Common myeloid progenitor, CD34-positive (primary cell): ENCODE measurements around the gene PHAX.
"Not testable (repeated sequence)": the region's sequence is repeated elsewhere in the genome, so short reads cannot be mapped to it uniquely, and the experiment has no call there.

Experiments
- CTCF ChIA-PET: fragments of 350-600 bp; sonication (Branson Sonifier 250); formaldehyde crosslinking; loops from one replicate; lab custom pipeline; 2021; ENCODE audit warnings: antibody characterized with exemption; lab: Charles Lee
- POLR2A ChIA-PET: fragments of 350-600 bp; sonication (Branson Sonifier 250); formaldehyde crosslinking; loops from one replicate; lab custom pipeline; 2021; ENCODE audit warnings: antibody characterized with exemption; lab: Charles Lee
- DNase-seq, 3 donors: peaks; one replicate each; pipeline versions ENCODE4 v3.0.0 to v3.0.0-alpha.2; 2013
- H3K27ac ChIP-seq, 2 experiments: 1 replicate in 1 of 2; 2 replicates in 1 of 2; pipeline ENCODE4 v1.7.0; 2013; ENCODE audit warnings: inconsistent platforms in 2 of 2, low read length in 2 of 2, mild to moderate bottlenecking in 2 of 2, low read depth in 1 of 2, moderate library complexity in 1 of 2; ENCODE audit not compliant: severe bottlenecking in 2 of 2, insufficient read depth in 1 of 2, poor library complexity in 1 of 2
- H3K27me3 ChIP-seq, 5 experiments: replicated peaks in 2 of 5; 1 replicate in 3 of 5; 2 replicates in 2 of 5; pipeline versions ENCODE4 v1.6.1 to v1.7.0; 2013; ENCODE audit warnings: low read length in 4 of 5, mild to moderate bottlenecking in 2 of 5, moderate library complexity in 2 of 5, inconsistent platforms in 1 of 5; ENCODE audit not compliant: insufficient read depth in 5 of 5, control insufficient read depth in 4 of 5
- H3K36me3 ChIP-seq, 4 experiments: 1 replicate in 2 of 4; 2 replicates in 2 of 4; pipeline versions ENCODE4 v1.6.1 to v1.7.0; 2013; ENCODE audit warnings: low read length in 3 of 4, control low read depth in 1 of 4, mild to moderate bottlenecking in 1 of 4; ENCODE audit not compliant: control insufficient read depth in 4 of 4, insufficient read depth in 4 of 4
- H3K4me1 ChIP-seq, 4 experiments: 1 replicate in 3 of 4; 2 replicates in 1 of 4; pipeline versions ENCODE4 v1.6.1 to v1.7.1; 2013; ENCODE audit warnings: low read length in 3 of 4, mild to moderate bottlenecking in 3 of 4, control low read depth in 1 of 4, inconsistent platforms in 1 of 4, moderate library complexity in 1 of 4; ENCODE audit not compliant: control insufficient read depth in 4 of 4, insufficient read depth in 4 of 4; ENCODE audit errors: control extremely low read depth in 1 of 4
- H3K4me3 ChIP-seq, 7 experiments: 1 replicate in 4 of 7; 2 replicates in 3 of 7; pipeline versions ENCODE4 v1.5.1 to v1.7.0; 2013; ENCODE audit warnings: mild to moderate bottlenecking in 7 of 7, low read length in 6 of 7, moderate library complexity in 6 of 7, inconsistent platforms in 2 of 7, low read depth in 2 of 7, control low read depth in 1 of 7; ENCODE audit not compliant: insufficient read depth in 4 of 7, control insufficient read depth in 1 of 7; ENCODE audit errors: extremely low read depth in 1 of 7
- H3K9me3 ChIP-seq, 5 experiments: 1 replicate in 4 of 5; 2 replicates in 1 of 5; pipeline versions ENCODE4 v1.6.1 to v1.7.1; 2013; ENCODE audit warnings: low read length in 4 of 5, mild to moderate bottlenecking in 2 of 5, inconsistent platforms in 1 of 5, low read depth in 1 of 5, moderate library complexity in 1 of 5; ENCODE audit not compliant: control insufficient read depth in 4 of 5, insufficient read depth in 2 of 5; ENCODE audit errors: control extremely low read depth in 1 of 5
- WGBS: methylation state at CpG from one replicate; pipeline ENCODE4 v1.1.5; 2013; ENCODE audit not compliant: insufficient coverage; 5-methylcytosine and 5-hydroxymethylcytosine counted together

The PHAX gene

DNA sequence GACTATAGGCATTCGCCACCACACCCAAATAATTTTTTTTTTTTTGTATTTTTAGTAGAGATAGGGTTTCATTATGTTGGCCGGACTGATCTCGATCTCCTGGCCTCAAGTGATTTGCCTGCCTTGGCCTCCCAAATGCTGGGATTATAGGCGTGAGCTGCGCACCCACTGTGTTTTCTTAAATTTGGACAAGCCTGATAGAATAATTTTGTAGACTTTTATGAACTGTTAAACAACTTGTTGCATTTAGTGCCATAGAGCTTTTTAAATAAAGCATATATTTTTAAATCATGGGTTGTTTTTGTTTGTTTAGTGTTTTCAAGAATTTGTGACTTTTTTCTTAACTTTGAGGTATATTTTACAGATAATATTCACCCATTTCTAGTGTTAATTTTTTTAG is 4.8 kb downstream of the PHAX start:
- H3K4me3 ChIP-seq, result no peak overlapping the region
- peaks cover 0 to 15% (median 12%) of the 10 kb centered on the region in 4 experiments for H3K4me1 ChIP-seq
- peaks cover 7 to 49% (median 26%) of the 10 kb centered on the region in 4 experiments for H3K36me3 ChIP-seq
- CTCF ChIA-PET, result interaction anchor here (1.4 kb wide), 1 partner anchor 240 kb away, joined by 3 read pairs; no protein-coding TSS in a partner anchor
- no peak for DNase-seq
- no peak overlapping the region for H3K27ac ChIP-seq
- no peaks in the 10 kb centered on the region for H3K9me3 ChIP-seq
- 100% methylated on average over 2 of the region's 5 CpGs for WGBS
- no peaks in the 10 kb centered on the region for H3K27me3 ChIP-seq
- POLR2A ChIA-PET, result interaction anchor here (0.6 kb wide), 1 partner anchor 199 kb away, joined by 3 read pairs; no protein-coding TSS in a partner anchor

DNA sequence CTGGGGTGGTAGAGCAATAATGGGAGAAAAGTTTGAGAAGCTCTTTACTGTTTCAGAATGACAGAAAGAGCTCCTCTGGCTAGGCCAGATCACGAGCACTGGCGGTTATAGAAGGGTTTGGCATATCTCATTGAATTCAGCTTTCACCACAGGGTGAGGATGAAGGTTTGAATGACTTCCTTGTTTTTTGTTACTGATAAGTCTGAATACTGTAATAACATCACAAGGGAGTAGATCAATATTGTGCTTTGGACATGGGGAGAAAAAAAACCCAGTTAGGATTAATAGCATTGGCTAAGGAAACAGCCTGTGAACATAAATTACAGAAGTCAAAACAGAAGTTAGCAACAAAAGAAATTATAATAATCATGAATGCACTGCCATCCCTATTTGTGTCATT is 9.4 kb downstream of the PHAX start:
- POLR2A ChIA-PET, result no interaction called here
- H3K4me3 ChIP-seq, result no peak overlapping the region
- no peaks in the 10 kb centered on the region for H3K9me3 ChIP-seq
- peaks cover 0 to 1% (median 0%) of the 10 kb centered on the region in 4 experiments for H3K4me1 ChIP-seq
- peaks cover 10 to 54% (median 31%) of the 10 kb centered on the region in 4 experiments for H3K36me3 ChIP-seq
- WGBS, result 100% methylated on average over 1 of the region's 2 CpGs
- CTCF ChIA-PET, result interaction anchor here (2.3 kb wide), 1 partner anchor 10 kb away, joined by 8 read pairs; the partner anchor contains the start of gene PHAX
- no peak overlapping the region for H3K27ac ChIP-seq
- H3K27me3 ChIP-seq, result no peaks in the 10 kb centered on the region
- no peak for DNase-seq

DNA sequence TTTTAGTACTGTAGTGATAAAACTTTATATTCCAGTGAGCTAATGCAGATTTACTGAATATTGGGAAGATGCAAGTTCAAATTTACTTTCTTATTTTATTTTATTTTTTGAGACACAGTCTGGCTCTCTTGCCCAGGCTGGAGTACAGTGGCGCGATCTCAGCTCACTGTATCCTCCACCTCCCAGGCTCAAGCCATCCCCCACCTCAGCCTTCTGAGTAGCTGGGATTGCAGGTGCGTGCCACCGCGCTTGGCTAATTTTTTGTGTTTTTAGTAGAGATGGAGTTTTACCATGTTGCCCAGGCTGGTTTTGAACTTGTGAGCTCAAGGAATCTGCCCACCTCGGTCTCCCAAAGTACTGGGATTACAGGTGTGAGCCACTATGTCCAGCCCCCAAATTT is 9.9 kb downstream of the PHAX start:
- no peak overlapping the region for H3K27ac ChIP-seq
- H3K27me3 ChIP-seq, result no peaks in the 10 kb centered on the region
- CTCF ChIA-PET, result interaction anchor here (2.3 kb wide), 1 partner anchor 10 kb away, joined by 8 read pairs; the partner anchor contains the start of gene PHAX
- no peaks in the 10 kb centered on the region for H3K9me3 ChIP-seq
- H3K4me1 ChIP-seq, result no peaks in the 10 kb centered on the region
- WGBS, result 100% methylated on average over 2 of the region's 6 CpGs
- peaks cover 12 to 51% (median 32%) of the 10 kb centered on the region in 4 experiments for H3K36me3 ChIP-seq
- H3K4me3 ChIP-seq, result no peak overlapping the region
- DNase-seq, result no peak
- POLR2A ChIA-PET, result no interaction called here

DNA sequence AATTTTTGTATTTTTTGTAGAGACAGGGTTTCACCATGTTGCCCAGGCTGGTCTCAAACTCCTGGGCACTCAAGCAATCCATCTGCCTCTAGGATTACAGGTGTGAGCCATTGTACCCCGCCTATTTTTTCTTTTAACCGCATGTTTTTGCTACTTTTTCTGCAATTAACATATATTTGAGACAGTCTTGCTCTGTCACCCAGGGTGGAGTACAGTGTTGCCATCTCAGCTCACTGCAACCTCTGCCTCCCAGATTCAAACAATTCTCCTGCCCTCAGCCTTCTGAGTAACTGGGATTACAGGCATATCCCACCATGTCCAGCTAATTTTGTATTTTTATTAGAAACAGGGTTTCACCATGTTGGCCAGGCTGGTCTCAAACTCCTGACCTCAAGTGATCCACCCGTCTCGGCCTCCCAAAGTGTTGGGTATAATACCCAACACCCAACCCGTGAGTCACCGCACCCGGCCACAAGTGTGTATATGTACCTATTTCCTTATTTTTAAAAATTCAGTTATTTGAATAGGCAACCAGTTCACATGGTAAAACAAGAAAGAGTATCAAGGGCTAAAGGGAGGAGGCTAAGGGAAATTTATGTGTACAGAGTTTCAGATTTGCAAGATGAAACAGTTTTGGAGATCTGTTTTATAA is 13.3 kb downstream of the PHAX start:
- no peaks in the 10 kb centered on the region for H3K4me1 ChIP-seq
- H3K9me3 ChIP-seq, result no peaks in the 10 kb centered on the region
- POLR2A ChIA-PET, result no interaction called here
- H3K27ac ChIP-seq, result no peak overlapping the region
- peaks cover 9 to 53% (median 33%) of the 10 kb centered on the region in 4 experiments for H3K36me3 ChIP-seq
- WGBS, result 100% methylated on average over 2 of the region's 7 CpGs
- CTCF ChIA-PET, result no interaction called here
- no peak overlapping the region for H3K4me3 ChIP-seq
- H3K27me3 ChIP-seq, result no peaks in the 10 kb centered on the region
- no peak for DNase-seq

DNA sequence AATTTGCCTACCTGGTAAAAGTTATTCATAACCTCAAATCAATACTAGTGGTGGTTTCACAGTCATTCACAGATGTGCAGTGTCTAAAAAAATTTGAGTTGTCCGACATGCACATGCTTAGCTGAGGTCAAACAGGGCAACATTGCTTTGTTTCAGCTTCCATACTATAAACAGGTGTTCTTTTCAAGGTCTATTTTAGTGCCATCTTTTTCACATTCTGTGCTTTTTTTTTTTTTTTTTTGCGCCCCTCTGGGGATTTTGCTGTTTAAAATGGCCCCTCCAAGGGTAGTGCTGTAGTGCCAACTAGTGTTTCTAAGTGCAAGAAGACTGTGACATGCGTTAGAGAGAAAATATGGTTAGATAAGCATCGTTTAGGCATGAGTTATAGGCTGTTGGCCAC is 14.5 kb downstream of the PHAX start:
- Histone ChIP-seq H3K9me3 (no peaks in the 10 kb centered on the region), H3K4me1 (no peaks in the 10 kb centered on the region), H3K36me3 (peaks cover 13 to 49% (median 30%) of the 10 kb centered on the region in 4 experiments), H3K4me3 (no peak overlapping the region), H3K27ac (no peak overlapping the region), H3K27me3 (no peaks in the 10 kb centered on the region)
- WGBS, result no CpG with 5 or more reads among the region's 4 CpGs
- no peak for DNase-seq
- ChIA-PET POLR2A (no interaction called here), CTCF (no interaction called here)

DNA sequence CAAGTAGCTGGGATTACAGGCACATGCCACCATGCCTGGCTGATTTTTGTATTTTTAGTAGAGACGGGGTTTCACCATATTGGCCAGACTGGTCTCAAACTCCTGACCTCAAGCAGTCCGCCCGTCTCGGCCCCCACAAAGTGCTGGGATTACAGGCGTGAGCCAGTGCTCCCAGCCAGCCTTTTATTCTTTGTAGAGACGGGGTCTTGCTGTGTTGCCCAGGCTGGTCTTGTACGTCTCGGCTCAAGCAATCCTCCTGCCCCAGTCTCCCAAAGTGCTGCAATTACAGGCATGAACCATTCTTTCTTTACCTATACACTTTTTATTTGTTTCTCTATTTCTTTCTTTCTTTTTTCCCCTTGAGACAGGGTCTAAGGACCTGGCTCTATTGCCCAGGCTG is 16.9 kb downstream of the PHAX start:
- H3K4me1 ChIP-seq, DNase-seq, POLR2A ChIA-PET, H3K27me3 ChIP-seq, H3K9me3 ChIP-seq, H3K4me3 ChIP-seq, H3K27ac ChIP-seq: not testable (repeated sequence)
- CTCF ChIA-PET, result interaction anchor here (1.7 kb wide), 1 partner anchor 16 kb away, joined by 4 read pairs; the partner anchor contains the start of gene PHAX
- WGBS, result 96% methylated on average over 8 of the region's 8 CpGs
- H3K36me3 ChIP-seq, result peaks cover 11 to 44% (median 29%) of the 10 kb centered on the region in 4 experiments

DNA sequence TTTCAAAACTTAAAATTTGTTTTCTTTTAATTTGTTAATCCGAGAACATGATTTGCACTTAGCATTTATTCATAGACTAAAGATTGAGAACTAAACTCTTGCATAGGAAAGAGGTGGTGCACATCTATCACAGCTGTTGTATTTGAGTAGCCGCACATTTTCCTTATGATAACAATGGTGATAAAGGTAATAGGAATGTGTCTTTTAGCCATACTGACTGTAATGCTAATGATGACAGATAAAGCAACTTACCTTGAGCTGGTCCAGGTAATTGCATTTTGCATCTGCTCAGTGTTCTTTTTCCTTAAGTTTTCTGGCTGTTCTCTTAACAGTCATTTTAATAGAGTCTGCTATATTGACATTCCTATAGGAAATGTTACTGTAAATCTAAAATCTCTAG is 19.0 kb downstream of the PHAX start:
- peaks cover 5 to 39% (median 28%) of the 10 kb centered on the region in 4 experiments for H3K36me3 ChIP-seq

More for the DNA sequence above, 19.0 kb downstream of the PHAX start:
- ChIA-PET POLR2A (no interaction called here), CTCF (no interaction called here)
- Histone ChIP-seq H3K27ac (no peak overlapping the region), H3K9me3 (no peaks in the 10 kb centered on the region), H3K27me3 (no peaks in the 10 kb centered on the region), H3K4me1 (no peaks in the 10 kb centered on the region), H3K4me3 (no peak overlapping the region)
- WGBS, result 100% methylated on average over 1 of the region's 2 CpGs
- DNase-seq, result no peak
